Right renal cortex interstitium (tissue), 3 donors: Measurements from ENCODE around the gene SHISA2. TPM values are rescaled to one million over a fixed set of nuclear protein-coding genes. Genes with fewer than 3 reads are reported as not detected.

ENCODE experiments used
- DNase-seq, 3 donors: peaks; one replicate each; pipeline ENCODE4 v3.0.0-alpha.2; 2013; ENCODE audit warnings: low read depth in 3 of 3, low spot score in 2 of 3
- polyA plus RNA-seq, 3 donors: library from polyadenylated mRNA; unstranded; fragments of 120-200 nt; gene quantifications; one replicate each; pipeline ENCODE4 v1.2.1, GENCODE V29; 2013; ENCODE audit not compliant: insufficient read length in 3 of 3

SHISA2 gene
- polyA plus RNA-seq, 3 donors, result 57.5 to 68.9 (median 63.3) TPM

DNA sequence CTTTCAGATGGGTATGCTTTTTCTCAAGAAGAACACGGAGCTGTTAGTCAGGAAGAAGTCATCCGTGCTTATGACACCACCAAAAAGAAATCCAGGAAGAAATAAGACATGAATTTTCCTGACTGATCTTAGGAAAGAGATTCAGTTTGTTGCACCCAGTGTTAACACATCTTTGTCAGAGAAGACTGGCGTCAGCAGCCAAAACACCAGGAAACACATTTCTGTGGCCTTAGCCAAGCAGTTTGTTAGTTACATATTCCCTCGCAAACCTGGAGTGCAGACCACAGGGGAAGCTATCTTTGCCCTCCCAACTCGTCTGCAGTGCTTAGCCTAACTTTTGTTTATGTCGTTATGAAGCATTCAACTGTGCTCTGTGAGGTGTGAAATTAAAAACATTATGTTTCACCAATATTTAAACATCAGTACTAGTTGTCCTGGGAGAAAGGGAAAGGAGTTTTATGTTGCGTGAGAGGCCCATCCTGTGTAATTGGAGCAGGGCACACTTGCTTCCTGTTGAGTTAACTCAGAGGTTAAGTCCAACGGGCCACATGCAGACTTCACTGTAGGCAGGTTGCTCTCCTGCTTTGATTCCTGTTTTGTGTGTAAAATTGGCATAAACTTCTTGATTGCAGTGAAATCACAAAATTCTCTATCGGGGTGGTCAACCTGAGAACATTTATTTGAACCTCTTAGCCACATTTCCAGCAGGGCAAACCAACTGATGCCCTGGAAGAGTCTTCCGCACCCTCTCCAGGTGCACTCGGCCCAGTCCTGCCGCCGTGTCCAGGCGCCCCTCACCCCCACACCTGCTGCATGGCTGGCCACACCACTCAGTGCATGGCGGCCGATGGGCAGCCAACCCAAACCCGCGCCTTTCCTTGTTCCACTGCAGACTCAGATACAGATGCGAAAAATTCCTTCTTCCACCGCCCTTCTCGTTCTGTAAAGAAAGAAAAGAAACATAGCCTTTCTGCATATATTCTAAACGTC, 31.6 kb downstream of the SHISA2 start:
- DNase-seq, result no peak

DNA sequence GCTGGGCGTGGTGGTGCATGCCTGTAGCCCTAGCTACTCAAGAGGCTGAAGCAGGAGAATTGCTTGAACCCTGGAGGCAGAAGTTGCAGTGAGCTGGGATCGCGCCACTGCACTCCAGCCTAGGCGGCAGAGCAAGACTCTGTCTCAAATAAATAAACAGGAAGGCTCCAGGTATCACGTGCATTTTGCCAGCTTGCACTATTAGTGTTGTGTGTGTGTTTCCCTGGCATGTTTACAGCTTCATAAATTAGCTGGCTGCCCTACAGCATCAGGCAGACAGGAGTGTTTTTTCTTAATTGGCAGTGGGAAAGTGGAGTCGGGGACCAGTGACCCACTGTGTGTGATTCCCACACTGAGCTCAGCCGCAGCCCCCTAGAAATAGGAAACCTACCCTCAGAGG, 32.6 kb downstream of the SHISA2 start:
- no peak for DNase-seq

DNA sequence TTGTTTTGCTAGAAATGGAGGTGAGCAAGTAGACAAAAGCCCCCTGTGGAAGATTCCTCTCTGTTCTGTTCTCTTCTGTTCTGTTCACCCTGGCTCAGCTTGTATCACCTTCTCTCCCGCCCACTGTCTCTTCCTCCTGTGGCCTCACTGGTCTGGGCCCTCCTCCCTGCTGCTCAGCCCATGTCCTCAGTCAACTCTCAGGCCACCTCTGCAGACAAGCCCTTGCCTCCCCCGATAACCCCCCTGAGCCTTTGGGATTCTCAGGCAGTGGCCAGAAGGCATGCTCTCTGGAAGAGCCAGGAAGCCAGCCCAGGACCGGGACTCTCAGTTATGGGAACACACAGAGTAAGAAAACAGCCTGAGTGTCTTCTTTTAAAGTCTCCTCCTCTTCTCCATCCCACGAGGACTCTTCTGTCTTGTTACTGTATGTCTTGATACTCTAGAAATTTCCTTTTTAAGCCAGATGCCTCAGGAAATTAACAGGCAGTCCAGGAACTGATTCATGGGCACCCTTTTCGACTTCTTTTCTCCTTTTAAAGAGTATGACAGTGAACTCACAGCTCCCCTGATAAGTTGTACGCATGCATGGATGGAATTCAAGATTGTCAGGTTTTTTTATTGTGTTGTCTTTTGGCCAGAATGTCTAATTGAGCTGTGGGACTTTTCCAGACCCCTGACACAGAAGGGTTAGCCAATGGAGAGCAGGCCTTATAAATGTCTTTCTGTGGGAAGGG, 33.7 kb downstream of the SHISA2 start:
- no peak for DNase-seq

DNA sequence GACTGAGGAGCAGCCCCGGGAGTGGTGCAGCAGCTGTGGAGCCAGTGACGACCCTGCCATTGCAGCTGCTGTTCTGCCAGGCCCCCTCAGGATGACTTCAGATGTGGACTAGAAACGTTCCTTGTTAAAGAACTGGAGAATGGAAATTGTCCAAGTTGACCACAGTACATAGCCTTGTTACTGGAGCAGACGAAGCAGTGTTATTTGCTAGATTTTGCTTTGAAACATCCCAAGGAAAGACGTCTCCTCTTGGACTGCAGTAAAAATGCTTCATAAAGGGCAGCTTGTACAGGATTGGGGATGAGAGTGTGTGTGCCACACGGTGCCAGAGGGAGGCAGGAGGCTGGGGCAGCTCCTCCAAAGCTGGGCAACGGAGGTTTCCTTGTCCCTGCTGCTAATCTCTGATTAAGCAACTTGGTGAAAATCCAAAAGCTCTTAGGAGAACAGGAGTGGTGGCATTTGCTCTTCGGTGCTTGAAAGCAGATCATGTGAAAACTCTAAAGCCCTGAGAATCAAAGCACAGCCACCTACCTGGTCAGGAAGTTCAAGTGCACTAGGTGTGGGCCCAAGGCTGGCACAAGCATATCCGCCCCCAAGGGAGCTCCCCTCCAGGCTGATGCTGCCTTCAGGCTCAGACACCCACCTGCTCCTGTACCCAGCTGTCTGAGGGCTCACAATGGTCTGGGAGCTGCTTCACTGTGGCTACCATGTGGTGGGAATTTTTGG, 34.5 kb downstream of the SHISA2 start:
- DNase-seq, result no peak

DNA sequence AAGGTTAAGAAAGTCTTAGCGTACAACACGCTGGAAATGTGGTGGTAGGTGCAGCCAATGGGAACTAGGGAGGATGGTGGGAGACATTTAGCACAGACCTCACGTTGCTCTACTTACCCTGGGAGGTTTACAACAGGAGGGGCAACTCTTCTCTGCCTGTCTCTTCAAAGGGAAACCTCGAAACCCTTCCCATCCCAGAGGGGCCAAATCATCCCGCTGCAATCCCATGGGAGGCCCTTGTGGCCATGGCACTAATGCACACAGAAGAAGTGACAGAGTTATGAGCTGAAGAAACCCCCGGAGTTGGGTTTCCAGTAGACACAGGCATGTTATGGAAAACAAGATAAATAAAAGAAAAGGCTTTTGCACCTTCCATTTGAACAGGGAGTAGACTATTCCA, 35.6 kb downstream of the SHISA2 start:
- DNase-seq, result no peak

DNA sequence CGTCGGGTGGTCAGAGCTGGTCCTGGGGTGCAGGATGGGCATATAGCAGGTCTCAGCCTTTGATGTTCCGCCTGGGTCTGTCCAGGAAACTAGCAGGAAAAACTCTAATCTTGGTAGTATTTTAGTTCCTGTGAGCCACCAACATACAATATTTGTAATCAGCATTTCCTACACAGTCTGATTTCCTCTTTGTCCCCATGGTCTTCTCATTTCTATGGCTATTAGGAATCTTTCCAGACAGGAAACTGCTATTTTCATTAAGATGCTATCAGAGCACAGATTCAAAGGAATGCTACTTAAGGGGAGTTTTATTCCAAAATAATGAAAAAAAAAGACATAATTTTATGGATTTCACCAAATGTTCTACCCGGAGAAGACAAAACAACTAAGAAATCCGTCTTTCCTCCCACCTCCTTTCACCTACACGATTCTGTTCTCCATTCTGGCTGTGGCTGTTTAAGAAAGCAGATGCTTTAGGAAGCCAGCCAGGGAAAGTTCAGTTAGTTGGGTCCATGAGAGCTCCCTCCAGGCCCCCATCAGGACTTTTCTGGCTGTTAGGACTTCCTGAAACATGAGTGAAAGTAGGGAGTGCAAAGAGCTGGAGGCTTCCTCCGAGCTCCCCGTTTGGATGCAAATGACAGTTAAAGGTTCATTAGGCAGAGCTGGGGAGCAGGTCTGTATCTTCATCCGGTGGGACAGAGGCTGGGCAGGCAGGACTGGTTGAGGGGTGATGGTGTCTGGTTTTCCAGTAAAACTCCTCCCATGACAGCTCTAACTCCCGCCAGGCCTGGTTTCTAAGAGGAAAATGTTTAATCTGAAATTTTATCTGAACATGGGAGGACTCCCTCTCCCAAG, 36.3 kb downstream of the SHISA2 start:
- DNase-seq, result no peak

DNA sequence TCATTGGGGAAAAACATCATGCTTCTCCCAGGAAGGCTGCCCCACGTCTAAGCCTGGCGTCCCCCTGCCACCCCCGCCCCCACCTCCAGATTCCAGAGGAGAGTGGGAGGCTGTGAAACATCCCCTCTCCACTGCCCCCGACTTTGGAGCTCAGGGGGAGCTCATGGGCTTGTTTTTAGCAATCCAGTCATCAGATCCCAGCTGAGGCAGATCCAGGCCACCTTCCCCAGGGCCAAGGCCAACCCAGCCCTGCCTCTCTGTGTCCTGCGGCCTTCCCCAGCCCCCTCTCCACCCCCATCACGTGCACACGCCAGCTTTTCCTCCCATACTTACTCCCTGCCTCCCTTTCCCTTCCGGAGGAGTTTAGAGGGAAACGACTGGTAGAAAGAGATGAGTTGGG, 38.8 kb downstream of the SHISA2 start:
- no peak for DNase-seq

DNA sequence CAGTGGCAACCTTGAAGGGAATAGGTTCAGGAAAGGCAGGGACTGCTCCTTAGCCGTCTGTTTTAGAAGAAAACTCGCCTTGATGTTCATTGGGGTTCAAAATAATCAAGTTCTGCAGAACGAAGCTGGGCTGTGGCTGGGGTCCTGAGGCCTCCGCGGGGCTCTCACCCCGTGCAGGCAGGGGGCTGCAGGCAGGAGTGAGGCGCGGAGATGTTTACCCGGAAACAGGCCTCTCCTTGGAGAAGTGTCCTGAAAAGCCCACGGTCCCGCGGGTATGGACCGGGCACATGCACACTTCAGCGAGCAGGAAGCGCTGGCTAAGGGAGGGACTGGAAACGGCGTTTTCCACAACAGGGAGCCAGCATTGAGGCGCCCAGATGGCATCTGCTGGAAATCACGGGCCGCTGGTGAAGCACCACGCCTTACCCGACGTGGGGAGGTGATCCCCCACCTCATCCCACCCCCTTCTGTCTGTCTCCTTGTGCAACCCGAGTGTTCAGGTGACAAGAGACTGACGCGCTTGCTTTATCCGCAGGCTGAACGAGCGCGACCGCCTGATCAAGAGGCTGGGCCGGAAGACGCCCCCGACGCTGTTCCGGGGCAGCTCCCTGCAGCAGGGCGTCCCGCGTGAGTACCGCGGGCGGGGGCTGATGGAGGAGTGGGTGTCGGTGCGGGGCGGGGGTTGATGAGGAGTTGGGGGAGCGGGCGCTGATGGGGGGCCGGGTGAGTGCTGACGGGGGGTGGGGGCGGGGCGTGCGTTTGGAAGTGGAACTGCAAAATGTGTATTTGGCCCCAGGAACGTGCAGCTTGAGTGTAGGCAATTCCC, 39.6 kb downstream of the SHISA2 start:
- no peak for DNase-seq

DNA sequence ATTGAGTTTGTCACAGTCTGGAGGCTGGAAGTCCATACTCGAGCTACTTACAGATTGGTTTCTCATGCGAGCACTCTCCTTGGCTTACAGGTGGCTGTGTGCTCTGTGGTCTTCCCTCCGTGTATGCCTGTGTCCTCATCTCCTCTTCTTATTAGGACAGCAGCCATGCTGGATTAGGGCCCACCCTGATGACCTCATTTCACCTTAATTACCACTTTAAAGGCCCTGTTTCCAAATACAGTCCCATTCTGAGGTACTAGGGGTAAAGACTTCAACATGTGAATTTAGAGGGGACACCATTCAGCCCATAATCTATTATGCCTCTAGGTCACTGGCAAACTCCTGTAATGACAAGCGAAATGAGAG, 40.6 kb downstream of the SHISA2 start:
- no peak for DNase-seq

DNA sequence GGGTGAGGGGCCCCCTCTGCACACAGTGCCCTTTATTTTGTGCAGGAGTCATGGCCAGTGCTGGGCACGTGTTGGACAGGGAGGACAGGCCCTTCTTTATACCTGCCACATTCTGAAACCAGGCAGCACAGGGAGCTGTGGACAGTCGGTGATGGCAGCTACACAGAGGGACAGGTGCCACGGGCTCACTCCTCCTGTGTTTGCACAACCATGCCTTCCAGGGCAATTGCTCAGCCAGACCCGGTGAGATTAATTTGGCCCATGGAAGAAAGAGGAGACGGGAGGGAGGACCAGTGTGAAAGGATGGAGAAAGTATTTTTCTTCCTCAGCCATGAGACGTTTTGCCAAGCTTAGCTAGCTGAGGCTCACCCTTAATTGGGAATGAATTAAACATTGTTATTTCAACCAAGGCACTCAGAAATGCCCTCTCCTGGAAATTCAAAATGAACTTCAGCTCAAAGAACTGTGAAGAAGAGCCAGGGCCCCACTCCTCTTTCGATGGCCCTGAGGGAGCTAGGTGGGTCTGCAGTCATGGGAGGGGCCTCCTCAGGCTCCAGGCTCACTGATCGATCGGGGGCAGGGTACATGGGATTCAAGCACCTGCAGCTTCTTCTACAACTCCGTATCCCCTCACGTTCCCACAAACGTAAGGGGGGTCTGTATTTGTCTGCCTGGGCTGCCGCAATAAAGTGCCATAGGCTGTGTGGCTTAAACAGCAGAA, 41.2 kb downstream of the SHISA2 start:
- DNase-seq, result no peak

DNA sequence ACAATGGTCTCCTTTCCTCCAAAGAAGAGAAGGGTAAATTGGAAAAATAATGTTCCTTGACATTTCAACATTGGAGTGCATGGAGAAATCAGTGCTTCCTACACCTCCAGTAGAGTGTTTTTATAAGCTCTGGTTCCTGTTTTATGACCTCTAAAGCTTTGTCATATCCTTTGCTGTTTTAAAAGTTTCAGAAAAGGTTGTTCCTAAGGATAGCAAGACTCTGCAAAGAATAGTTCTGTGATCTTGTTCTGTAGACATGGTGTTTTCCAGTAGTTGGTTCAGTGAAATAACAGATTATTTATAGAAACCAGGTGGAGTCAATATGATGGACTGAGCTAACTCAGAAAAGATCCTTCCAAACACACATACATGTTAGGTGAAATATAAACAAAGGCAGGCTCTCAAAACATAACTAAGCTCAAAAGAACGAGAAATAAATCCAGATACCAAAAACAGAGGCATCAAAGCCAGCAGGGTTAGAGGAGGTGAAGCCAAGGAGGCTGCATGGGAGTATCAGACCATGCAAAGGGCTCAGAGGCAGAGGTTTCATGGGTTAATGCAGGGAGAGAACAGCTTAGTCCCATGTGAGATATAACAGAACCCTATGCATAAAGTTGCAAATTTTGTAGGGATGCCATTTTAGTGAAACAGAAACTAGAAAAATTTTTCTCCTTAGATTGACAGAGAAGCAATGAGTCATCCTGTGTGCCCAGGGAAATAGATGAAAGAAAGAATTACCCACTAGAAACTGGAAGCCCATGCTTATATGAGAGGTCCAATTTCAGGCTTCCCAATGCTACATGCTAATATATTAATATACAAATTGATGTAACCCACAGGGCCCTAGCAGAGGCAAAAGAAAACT, 44.3 kb downstream of the SHISA2 start:
- no peak for DNase-seq

Other genes with a start within 250 kb of the SHISA2 start
- gene RNF6, start 170.3 kb upstream of the SHISA2 start, polyA plus RNA-seq, result 10 to 100 TPM; 41.4 to 43.1 (median 41.5) TPM
- gene CDK8, start 202.1 kb upstream of the SHISA2 start, polyA plus RNA-seq, result 10 to 100 TPM; 21.5 to 23.5 (median 22.5) TPM